HG02678 (cell line): ENCODE results near the gene RAPGEF2.
A peak's percentile ranks its signal among the peaks of the same experiment; 100 is the strongest.
"Not testable (repeated sequence)": the region's sequence is repeated elsewhere in the genome, so short reads cannot be mapped to it uniquely, and the experiment has no call there.

Source experiments
- ATAC-seq: cut with Tn5 transposase; IDR thresholded peaks from one replicate; pipeline ENCODE4 v1.9.1; 2021; ENCODE audit warnings: mild to moderate bottlenecking, moderate library complexity; ENCODE audit not compliant: unreplicated experiment

The RAPGEF2 gene

GRCh38 chr4:159098482-159099127 lies 4.3 kb upstream of the RAPGEF2 start:
- ATAC-seq, result no peak

GRCh38 chr4:159101988-159102621 lies 774 bp upstream of the RAPGEF2 start:
- ATAC-seq, result no peak

- ATAC-seq, result peak; percentile 20
Measured at GRCh38 chr4:159103384-159103990, 608 bp downstream of the RAPGEF2 start.

- no peak for ATAC-seq
Measured at GRCh38 chr4:159104694-159105414, 2.0 kb downstream of the RAPGEF2 start.

- no peak for ATAC-seq
Measured at GRCh38 chr4:159105761-159106243, 2.9 kb downstream of the RAPGEF2 start.

- ATAC-seq, result no peak
Measured at GRCh38 chr4:159106636-159107035, 3.8 kb downstream of the RAPGEF2 start.

GRCh38 chr4:159107203-159107925 lies 4.5 kb downstream of the RAPGEF2 start:
- ATAC-seq, result no peak

- no peak for ATAC-seq
Measured at GRCh38 chr4:159108124-159108523, 5.2 kb downstream of the RAPGEF2 start.

GRCh38 chr4:159110961-159111360 lies 8.1 kb downstream of the RAPGEF2 start:
- no peak for ATAC-seq

- ATAC-seq, result no peak
Measured at GRCh38 chr4:159111416-159111815, 8.5 kb downstream of the RAPGEF2 start.

GRCh38 chr4:159113366-159113765 lies 10.5 kb downstream of the RAPGEF2 start:
- not testable (repeated sequence) for ATAC-seq

GRCh38 chr4:159116098-159116497 lies 13.2 kb downstream of the RAPGEF2 start:
- not testable (repeated sequence) for ATAC-seq

GRCh38 chr4:159116693-159117092 lies 13.8 kb downstream of the RAPGEF2 start:
- not testable (repeated sequence) for ATAC-seq

GRCh38 chr4:159117564-159117963 lies 14.7 kb downstream of the RAPGEF2 start:
- no peak for ATAC-seq

- no peak for ATAC-seq
Measured at GRCh38 chr4:159117968-159118367, 15.1 kb downstream of the RAPGEF2 start.

GRCh38 chr4:159121371-159121770 lies 18.5 kb downstream of the RAPGEF2 start:
- ATAC-seq, result no peak

GRCh38 chr4:159126716-159127115 lies 23.8 kb downstream of the RAPGEF2 start:
- no peak for ATAC-seq

- ATAC-seq, result no peak
Measured at GRCh38 chr4:159127745-159128518, 25.1 kb downstream of the RAPGEF2 start.

- no peak for ATAC-seq
Measured at GRCh38 chr4:159129814-159130550, 27.1 kb downstream of the RAPGEF2 start.
